C4-2B (cell line): ENCODE results near the gene CLIC4.

Experiments used
- CTCF ChIP-seq: fragments of 450-650 bp; conservative IDR thresholded peaks from 2 replicates; pipeline ENCODE4 v1.5.1; 2017; ENCODE audit warnings: mild to moderate bottlenecking
- ZFX ChIP-seq: fragments of 450-650 bp; IDR thresholded peaks from 2 replicates; pipeline ENCODE4 v1.6.1; 2017

DNA sequence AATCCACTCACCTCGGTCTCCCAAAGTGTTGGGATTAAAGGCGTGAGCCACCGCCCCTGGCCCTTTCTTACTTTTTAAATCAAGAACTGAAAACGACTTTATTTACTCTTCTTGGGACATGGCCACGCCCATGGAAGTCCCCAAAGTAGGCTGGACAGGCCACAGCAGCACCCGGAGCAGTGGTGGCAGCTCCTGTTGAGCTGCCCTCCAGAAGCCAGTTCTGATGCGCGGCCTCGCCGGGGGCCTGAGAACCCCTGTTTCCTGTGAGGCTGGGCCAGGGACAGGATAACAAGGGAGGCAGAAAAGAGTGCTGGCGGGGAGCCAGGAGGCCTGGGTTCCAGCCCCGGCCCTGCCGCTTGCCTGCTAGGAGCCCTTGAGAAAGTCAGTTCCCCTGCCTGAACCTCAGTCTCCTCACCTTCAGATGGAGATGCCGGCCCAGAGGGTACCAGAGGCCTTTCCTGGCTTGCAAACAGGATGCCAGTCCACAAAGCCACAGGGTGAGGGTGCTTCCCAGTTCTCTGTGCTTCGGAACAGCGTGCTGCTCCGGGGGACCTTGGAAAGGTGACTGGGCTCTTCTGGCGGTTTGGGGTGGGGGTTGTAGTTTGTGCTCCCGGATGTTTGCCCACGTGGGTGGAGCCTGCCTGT, 125.4 kb downstream of the CLIC4 start:
- TF ChIP-seq CTCF (no peak), ZFX (no peak)
